HG02588 (cell line): ENCODE data around the gene SNAI1.
"Not testable (repeated sequence)": the region's sequence is repeated elsewhere in the genome, so short reads cannot be mapped to it uniquely, and the experiment has no call there.

ENCODE experiments used
- ATAC-seq: cut with Tn5 transposase; IDR thresholded peaks from one replicate; pipeline ENCODE4 v1.9.1; 2021; ENCODE audit warnings: mild to moderate bottlenecking, moderate library complexity; ENCODE audit not compliant: unreplicated experiment

Gene SNAI1

GRCh38 chr20:50011597-50011996 lies 28.8 kb downstream of the SNAI1 start:
- ATAC-seq: not testable (repeated sequence)

GRCh38 chr20:50012282-50013263 lies 29.8 kb downstream of the SNAI1 start:
- ATAC-seq: no peak

- ATAC-seq: no peak
Observed at GRCh38 chr20:50013976-50014375, 31.2 kb downstream of the SNAI1 start.

- no peak for ATAC-seq
Observed at GRCh38 chr20:50014570-50015562, 32.1 kb downstream of the SNAI1 start.

- no peak for ATAC-seq
Observed at GRCh38 chr20:50015636-50015992, 32.8 kb downstream of the SNAI1 start.

- ATAC-seq: no peak
Observed at GRCh38 chr20:50015993-50016770, 33.4 kb downstream of the SNAI1 start.

- no peak for ATAC-seq
Observed at GRCh38 chr20:50017160-50017559, 34.4 kb downstream of the SNAI1 start.

GRCh38 chr20:50017576-50018248 lies 34.9 kb downstream of the SNAI1 start:
- no peak for ATAC-seq

- ATAC-seq: no peak
Observed at GRCh38 chr20:50019466-50020256, 36.9 kb downstream of the SNAI1 start.

GRCh38 chr20:50020288-50020687 lies 37.5 kb downstream of the SNAI1 start:
- ATAC-seq: no peak

GRCh38 chr20:50022676-50023075 lies 39.9 kb downstream of the SNAI1 start:
- no peak for ATAC-seq

GRCh38 chr20:50023116-50023805 lies 40.5 kb downstream of the SNAI1 start:
- no peak for ATAC-seq

GRCh38 chr20:50026746-50027575 lies 44.2 kb downstream of the SNAI1 start:
- ATAC-seq: no peak

- ATAC-seq: no peak
Observed at GRCh38 chr20:50027611-50028105, 44.9 kb downstream of the SNAI1 start.

GRCh38 chr20:50029083-50029696 lies 46.4 kb downstream of the SNAI1 start:
- no peak for ATAC-seq

GRCh38 chr20:50029697-50030461 lies 47.1 kb downstream of the SNAI1 start:
- no peak for ATAC-seq
